Ecto neural progenitor cell (in vitro differentiated cells): ENCODE results near the gene FCRL1.

Source experiments
- DNase-seq: peaks from one replicate; pipeline ENCODE4 v3.0.0-alpha.2; 2018; ENCODE audit warnings: low spot score

Gene FCRL1, protein sequence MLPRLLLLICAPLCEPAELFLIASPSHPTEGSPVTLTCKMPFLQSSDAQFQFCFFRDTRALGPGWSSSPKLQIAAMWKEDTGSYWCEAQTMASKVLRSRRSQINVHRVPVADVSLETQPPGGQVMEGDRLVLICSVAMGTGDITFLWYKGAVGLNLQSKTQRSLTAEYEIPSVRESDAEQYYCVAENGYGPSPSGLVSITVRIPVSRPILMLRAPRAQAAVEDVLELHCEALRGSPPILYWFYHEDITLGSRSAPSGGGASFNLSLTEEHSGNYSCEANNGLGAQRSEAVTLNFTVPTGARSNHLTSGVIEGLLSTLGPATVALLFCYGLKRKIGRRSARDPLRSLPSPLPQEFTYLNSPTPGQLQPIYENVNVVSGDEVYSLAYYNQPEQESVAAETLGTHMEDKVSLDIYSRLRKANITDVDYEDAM

DNA sequence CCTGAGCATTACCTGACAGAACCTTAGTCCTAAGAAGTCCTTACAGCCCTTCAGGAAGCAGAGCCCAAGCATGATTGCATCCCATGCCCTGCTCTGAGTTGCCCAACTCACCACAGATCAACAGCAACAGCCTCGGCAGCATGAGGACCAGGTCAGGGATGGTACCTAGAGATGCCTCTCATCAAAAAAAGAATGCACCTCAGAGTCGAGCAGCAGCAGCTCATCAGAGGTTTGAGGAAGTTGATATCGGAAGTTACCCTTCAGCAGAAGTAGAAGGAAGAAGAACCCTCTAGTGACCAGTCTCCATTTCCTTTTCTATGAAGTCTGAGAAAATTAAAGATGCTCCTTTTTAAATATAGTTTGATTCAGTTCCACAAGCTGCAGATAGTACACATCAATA is at the start of gene FCRL1:
Gene FCRL1 (minus strand): TSS at position 225 of the 400 bp plus-strand sequence. CDS start 83 bp downstream, at position 142.
- no peak for DNase-seq

DNA sequence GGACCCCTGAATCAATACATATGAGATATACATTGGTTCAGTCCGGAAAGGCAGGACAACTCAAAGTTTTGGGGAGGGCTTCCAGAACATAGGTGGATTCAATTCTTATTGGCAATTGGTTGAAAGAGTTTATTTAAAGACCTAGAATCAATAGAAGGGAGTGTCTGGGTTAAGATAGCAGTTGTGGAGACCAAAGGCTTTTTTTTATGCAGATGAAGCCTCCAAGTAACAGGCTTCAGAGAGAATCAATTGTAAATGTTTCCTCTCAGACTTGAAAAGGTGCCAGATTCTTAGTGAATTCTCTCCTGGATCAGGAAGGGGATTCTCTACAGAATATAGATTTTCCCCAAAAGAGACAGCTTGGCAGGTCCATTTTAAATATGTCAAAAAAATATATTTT is 48.7 kb upstream of the FCRL1 start:
- DNase-seq, result no peak

DNA sequence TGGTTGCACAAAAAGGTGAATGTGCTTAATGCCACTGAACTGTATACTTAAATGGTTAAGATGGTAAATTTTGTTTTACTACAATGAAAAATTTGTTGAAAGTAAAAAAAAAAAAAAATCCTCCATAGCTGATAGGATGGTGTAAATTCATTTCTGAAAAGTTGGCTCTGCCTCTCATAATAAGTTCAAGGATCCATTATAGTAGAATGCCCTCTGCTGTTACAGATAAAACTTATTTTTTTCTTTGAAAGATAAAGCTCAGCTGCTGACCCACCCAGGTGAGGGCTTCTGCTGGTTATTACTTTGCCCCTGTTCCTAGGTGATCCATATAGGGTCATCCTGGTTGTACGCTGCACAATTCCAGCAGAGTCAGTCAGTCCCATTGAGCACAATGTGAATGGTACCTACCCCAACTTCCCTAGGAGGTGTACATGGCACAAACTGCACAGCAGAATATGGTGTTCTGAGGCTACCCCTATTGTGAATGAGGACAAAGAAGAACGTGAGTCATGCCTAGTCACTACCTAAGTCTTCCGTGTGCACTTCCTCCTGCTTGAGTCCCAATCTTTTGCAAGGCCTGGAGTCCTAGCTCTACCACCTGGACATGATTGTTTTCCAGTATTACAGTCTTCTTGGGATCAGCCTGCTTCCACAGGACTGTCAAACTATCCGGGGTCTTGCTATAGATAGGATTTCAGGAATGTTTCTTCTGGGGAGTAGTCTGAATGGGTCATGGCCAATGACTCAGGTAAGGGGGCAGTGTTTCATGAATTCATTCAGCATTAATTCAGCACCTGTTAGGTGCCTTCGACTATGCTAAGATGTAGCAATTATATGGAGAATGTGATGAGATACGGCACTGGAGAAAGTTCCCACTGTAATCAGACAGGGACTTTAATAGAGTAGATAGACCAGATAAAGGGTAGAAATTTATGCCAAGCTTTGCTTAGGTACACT is 42.5 kb upstream of the FCRL1 start:
- DNase-seq, result no peak

DNA sequence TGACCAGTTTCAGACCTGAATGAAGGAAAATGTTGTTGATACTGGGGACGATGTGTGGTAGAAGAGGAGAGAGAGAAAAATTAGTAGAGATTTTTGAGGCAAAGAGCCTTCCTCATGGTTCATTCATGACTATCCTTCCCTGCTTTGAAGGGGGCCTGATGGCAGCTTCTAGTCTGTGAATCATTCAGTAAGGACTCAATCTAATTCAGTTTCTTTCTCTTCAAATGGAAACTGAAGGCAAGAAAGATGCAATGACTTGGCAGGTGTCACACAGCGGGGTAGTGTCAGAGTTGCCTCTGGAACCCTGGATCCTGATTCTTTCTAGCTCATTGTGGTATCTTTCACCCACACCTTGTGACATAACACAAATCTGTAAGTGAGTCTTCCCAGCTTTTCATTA is 36.6 kb upstream of the FCRL1 start:
- no peak for DNase-seq

DNA sequence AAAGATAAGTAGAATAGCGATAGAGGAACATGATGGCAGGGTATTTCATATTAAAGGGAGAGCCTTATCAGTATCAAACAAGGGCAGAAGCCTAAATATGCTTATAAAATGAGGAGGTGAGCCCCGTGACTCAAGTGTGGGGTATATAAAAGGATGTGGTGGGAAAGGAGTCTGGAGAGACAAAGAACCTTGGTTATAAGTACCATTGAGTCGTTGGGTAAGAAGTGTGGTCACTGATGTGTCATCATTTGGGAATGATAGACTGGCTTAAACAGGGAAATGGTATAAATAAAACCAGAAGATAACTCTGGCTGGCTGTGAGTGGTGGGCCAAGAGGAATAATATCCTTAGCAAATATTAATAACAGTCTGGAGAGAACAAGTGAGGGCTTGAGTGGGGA is 32.6 kb upstream of the FCRL1 start:
- DNase-seq, result no peak

DNA sequence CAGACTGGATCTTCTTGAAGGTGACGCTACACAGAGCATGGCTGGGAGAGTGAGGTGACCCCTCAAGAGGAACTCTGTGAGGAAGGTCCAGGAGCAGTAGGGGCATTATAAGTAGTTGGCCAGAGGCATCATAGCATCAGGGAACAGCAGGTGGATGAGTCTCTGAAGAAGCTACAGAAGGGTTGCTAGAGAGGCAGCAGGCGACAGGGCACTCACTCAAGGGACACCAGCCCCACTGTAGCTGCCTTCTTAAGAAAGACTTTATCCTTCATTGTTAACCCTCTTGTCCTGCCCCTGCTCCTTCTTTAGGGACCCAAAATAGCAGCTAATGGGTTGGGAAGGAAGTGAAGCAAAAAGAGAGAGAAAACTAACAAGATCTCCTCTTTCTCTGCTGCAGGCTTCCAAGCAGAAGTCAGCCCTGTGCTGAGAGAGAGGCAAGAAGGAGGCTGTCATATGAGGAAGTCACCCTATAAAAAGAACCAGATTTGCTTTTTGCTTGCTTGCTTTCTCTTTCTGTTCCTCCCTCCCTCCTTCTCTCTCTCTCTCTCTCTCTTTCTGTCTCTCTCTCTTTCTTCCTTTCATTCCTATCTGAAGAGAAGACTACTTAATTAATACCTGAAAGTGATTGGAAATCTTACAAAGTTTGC is 29.4 kb upstream of the FCRL1 start:
- no peak for DNase-seq

DNA sequence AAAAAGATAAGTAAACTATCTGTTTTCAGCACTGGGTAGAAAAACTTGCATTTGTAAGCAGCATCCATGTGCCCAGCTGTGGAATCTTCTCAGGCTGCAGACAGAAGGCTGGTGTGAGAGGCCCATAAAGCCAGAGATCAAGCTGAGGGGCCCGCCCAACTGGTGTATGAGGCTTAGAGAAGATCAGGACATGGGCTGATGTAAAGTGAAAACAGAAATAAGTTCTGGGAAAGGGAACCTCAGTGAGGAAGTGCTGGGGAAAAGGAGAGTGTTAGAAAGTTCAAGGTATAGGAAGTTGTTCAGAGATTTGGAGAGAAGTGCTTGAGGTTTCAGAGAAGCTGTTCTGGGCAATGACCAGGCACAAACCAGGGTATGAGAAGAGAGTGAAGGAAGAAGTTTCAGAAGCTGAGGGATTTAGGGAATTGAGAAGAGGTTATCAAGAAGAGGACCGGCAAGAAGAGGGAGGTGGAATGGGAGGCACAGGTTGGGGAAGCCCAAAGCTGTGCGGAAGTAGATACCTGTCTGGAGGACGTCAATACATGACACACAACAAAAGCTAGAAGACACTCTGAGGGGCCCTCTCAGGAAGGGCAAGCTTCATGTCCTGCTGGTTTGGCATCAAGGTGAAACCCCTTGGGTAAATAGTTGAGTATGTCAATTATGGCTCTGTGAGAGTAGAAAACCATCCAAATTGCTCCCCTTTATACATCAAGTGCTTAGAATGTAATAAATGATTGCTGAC is 24.3 kb upstream of the FCRL1 start:
- no peak for DNase-seq

DNA sequence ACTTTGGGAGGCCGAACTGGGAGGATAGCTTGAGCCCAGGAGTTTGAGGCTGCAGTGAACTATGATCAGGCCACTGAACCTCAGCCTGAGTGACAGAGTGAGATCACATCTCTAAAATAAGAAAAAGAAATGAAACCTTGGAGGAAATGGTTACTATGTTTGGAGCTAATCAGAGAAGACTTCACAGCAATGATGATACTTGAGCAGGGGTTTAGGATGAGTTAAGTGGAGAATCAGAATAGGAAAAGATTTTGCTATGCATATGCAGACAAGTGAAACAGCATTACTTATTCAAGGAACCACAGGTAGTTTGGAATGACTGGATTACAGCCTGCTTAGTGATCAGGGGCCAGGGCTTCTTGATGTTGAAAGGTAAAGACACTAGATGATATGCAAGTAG is 23.0 kb upstream of the FCRL1 start:
- no peak for DNase-seq

DNA sequence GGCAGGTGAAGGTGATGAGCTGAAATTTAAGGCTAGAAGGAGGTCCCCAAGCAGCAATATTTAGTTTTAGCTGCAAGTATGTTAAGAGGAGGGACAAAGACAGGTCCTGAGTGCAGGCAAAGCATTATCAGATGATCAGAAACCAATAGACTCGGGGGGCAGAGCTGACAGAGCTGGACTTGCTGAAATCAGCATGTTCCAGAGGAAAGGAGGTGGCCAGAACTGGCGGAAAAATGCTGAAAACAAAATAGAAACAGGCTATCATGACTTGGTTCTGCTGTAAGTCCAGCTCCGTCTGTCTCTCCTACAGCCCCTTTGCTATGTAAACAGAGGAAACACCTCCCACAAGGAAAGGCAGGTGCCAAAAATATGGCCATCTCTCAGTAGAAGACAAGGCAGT is 21.8 kb upstream of the FCRL1 start, which contains the start of gene CD5L:
Gene CD5L (minus strand): TSS at position 101 of the 400 bp plus-strand sequence. CDS start 107 bp downstream, outside the sequence.
- no peak for DNase-seq

DNA sequence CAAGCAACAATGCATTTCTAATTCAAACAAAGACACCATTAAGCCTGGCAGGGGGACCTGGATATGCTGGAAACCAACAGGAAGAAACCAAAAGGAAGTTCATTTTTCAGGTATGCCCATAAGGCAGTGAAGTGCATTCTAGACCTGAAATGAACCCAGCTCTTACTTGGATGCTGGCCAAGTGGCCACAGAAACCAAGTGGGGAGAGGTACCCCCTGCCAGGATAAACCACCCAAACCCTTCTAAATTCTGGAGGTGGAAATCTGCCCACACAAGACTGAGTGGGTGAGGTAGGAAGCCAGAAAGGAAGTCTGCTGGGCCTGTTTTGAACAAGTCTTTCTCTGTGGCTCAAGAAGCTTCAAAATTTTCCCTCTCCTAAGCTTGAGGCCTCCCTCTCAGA is 19.0 kb upstream of the FCRL1 start:
- no peak for DNase-seq

DNA sequence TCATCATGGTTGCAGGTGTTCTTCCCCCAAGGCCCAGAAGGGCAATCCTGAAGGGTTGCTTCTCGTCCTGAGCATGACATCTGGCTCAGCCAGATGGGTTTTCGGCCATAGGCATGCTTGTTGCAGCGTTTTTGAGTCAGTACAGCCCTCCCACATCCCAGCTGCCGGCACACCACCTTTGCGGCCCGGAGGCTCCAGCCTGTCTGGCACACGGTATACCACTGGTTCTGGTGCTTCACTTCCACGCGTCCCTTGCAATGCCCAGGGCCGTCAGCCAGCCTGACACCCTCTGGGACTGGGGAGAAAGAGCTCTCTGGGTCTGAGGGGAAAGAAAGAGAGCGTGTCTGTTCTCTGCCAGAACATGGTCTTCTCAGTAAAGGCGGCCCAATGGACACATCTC is 14.5 kb upstream of the FCRL1 start:
- DNase-seq, result no peak

DNA sequence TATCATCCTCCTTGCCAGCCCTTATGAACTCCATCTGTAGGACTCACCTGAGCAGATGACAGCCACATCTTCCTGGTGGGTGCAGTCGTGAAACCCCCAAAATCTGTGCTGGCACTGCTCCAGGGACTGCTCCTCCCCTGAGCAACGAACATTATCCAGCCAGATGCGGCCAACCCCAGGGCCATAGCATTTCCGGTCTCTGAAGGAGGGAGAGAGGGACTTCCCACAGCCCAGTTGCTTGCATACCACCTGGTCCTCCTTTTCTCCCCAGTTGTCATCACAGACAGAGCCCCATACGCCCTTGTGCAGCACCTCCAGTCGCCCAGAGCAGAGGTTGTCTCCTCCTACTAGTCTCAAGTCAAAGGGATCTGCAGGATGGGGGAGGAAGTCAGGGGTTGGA is 13.2 kb upstream of the FCRL1 start:
- DNase-seq, result no peak

DNA sequence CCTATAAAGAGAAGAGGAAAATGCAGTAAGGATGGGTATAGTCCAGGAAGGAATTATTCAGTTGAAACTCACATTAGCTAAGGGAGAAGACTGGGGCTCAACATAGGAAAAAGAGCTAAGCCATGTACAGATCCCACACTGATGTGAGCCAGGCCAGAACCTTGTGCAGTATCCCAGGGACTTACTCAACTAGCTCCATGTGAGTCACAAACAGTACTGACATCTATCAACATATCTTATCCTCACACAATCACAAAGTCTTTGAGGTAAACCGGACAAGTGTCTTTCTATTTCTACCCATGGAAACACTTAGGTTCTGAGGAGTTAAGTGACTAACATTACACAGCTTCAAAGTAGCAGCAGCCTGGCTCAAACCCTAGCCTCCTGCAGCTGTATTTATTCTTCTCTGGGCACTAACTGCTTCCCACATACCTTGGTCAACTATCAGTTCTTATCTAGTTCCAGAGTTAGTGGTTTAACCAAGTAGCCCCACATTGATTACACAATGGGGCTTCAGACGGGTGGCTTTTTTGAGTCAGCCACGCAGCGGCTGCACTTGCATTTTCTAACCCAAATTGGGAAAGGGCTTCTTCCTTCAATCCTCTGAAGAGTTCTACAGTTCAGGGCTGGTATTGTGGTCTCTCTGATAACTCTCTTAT is 12.2 kb upstream of the FCRL1 start:
- no peak for DNase-seq

DNA sequence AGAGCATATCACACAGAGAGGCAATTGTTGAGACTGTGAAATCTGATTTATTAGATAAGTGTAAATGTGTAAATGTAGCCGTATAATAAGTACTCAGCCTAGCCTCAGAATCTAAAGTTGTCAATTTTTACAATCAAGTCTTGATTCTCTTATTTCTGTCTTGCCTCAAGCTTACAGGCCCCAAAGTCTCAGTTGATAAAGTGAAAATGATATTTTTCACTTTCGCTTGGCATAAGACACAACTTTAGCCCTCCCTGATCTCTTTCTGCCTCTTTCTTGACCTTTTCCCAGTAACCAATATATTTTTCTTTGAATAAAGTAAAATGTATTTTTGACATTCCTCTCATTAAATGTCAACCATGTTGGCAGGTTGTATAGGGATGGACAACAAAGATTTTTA is 11.0 kb upstream of the FCRL1 start:
- no peak for DNase-seq

DNA sequence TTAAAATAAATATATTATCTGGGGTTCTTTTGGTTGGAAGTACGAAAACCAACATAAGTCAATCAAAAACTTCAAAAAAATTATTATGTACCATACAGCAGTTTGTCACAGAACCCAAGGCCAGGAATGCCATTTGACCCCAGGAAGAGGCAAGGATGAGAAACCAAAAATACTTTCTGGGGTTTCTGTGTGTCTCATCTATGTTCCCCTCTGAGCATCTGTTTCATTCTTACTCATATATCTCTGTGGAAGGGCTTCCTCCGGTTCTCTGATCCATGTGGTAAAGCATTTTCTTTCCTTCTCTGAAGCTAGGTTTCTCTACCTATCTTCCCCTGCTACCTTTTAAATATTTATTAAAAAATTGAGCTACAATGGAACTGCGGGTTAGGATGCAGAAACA is 9.8 kb upstream of the FCRL1 start:
- DNase-seq, result no peak

DNA sequence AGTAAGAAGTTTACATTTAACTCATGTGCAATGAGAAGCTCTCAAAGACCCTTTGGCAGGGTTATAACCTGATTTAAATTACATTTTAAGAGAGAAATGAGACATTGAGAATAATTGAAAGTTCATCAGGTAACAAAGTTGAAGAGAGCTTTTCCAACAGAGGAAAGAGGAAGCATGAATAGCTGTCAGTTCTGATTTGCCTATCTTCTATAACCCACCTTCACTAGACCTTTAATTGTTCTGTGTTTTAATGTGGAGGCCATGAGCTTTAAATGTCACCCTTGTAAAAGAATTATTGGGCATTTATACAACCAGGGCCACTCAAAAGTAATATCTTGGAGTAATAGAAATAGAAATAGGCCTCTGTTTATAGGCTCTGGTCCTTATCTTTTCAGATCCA is 9.3 kb upstream of the FCRL1 start:
- DNase-seq, result no peak

DNA sequence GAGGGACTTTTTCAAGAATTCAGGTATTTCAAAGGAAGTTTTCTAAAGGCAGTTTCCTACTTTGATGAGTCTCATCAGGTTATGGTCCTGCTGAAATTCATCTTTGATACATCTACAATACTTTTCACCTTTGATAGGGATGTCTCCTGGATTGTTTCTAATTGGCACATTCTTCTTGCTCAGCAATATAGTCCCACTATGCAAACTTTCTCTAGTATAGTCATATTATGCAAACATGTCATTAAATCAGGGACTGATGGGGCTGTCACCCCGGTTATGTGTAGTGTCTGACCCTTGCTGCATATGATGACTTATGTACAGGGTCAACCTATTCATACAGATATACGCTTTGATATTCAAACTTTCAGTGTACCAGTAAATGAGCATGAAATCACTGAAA is 379 bp upstream of the FCRL1 start:
- no peak for DNase-seq

DNA sequence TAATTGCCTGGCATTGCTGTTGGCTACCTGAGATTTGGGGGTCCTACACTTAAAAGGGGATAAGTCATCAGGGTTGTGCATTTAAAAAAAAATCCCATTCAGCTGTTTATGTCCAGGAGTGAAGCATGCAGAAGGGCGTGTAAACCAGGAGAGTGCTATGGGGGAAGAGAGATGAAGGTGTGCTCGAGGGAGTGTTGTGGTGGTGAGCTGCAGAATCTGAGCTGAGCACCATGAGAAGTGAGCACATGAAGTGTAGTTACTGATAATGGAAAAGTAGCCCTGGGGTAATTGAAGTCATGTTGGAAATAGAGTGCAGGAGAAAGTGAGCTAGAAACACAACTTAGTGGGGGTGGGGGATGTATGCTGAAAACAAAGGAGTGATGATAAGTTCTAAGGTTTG is 705 bp downstream of the FCRL1 start:
- DNase-seq, result no peak

DNA sequence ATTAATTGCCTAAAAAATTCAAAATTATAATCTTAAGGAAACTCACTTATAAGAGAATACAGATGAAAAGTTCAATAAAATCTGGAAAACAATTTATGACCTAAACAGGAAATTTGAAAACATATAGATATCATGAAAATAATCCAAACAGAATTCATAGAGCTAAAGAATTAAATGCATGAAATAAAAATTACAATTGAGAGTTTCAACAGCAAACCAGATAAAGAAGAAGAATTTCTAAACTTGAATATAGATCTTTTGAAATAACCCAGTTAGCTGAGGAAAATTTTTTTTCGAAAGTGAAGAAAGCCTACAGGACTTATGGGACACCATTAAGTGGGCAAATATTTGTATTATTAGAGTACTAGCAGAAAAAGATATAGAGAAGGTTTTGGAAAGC is 6.7 kb downstream of the FCRL1 start:
- no peak for DNase-seq

DNA sequence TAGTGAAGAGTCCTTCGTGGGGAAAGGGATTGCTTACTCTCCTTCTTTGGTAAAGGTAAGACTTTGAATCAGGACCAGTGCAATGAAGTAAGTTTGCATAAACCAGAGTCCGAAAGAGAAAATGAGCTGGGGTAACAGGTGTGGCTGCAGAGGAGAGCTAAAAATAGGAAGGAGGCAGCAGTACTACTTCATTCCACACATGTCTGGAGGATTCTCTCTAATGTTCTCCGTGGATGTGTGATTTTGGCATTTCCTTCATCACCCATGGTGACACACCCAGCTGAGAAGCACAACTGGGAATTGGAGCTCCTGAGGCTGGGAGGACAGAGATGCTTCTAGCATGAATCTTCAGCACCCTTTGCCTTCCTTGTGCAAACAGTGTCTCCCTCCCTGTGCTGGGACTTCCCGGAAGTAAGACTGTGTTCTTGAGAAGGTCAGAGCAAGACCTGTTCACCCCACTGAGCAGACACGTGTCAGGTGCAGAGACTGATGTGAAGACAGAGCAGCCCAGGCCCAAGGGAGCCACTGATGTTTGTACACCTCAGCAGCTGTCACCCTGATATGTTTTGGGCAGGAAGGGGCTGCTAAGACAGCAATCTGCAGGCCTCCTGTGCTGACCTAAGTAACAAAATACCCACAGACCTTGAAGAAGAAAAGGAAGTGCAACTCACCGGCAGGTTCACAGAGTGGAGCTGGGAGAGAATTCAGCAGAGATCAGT is 13.3 kb downstream of the FCRL1 start:
- no peak for DNase-seq

DNA sequence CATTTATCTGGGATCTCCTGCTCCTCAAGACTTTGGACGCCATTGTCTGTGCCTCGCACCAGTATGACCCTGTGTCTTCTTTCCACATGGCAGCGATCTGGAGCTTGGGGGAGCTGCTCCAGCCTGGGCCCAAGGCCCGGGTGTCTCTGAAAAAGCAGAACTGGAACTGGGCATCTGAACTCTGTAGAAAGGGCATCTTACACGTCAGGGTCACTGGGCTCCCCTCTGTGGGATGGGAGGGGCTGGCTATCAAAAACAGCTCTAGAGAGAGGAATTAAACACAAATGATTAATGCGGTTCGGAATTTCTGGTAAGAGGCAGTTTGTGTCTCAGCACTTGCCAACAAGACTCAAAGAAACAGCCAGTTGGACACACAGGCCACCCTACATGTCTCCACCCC is 16.1 kb downstream of the FCRL1 start:
- DNase-seq, result no peak
